ACC112 (cell line): ENCODE data around the gene PAAF1.
"Not testable (repeated sequence)": the region's sequence is repeated elsewhere in the genome, so short reads cannot be mapped to it uniquely, and the experiment has no call there.

Experiments
- H2AFZ ChIP-seq: fragments of 200-600 bp; sonication (generic); one replicate; pipeline ENCODE4 v1.6.0; 2017; ENCODE audit warnings: antibody characterized with exemption, low read length; ENCODE audit not compliant: unreplicated experiment
- H3K27ac ChIP-seq: fragments of 200-600 bp; sonication (generic); 2 replicates; pipeline ENCODE4 v1.5.1; 2014; ENCODE audit warnings: low read depth, mild to moderate bottlenecking, antibody characterized with exemption, low read length, moderate library complexity
- H3K27me3 ChIP-seq: fragments of 200-600 bp; sonication (generic); 2 replicates; pipeline ENCODE4 v1.6.1; 2014; ENCODE audit warnings: mild to moderate bottlenecking, antibody characterized with exemption, low read length, moderate library complexity, mixed read lengths; ENCODE audit not compliant: insufficient read depth
- H3K36me3 ChIP-seq: fragments of 200-600 bp; sonication (generic); 2 replicates; pipeline ENCODE4 v1.6.1; 2016; ENCODE audit warnings: mild to moderate bottlenecking, antibody characterized with exemption, low read length, moderate library complexity, mixed read lengths; ENCODE audit not compliant: insufficient read depth
- H3K4me1 ChIP-seq: fragments of 200-600 bp; sonication (generic); one replicate; pipeline ENCODE4 v1.6.1; 2016; ENCODE audit warnings: low read length, mixed read lengths; ENCODE audit not compliant: insufficient read depth, unreplicated experiment, control insufficient read depth
- H3K4me3 ChIP-seq: fragments of 200-600 bp; sonication (generic); 2 replicates; pipeline ENCODE4 v1.5.1; 2014; ENCODE audit warnings: mild to moderate bottlenecking, low read depth, low read length
- H3K79me2 ChIP-seq: fragments of 200-600 bp; sonication (generic); one replicate; pipeline ENCODE4 v1.6.0; 2016; ENCODE audit warnings: low read length; ENCODE audit not compliant: control insufficient read depth, unreplicated experiment, insufficient read depth

PAAF1 gene

GRCh38 chr11:73860202-73860601 lies 16.6 kb upstream of the PAAF1 start:
- Histone ChIP-seq H2AFZ (no peak overlapping the region), H3K36me3 (0 out of 2 replicates have a peak, but pooled peaks cover 7% of the 10 kb centered on the region), H3K4me1 (no peaks in the 10 kb centered on the region), H3K27me3 (no peaks in the 10 kb centered on the region), H3K79me2 (no peaks in the 10 kb centered on the region), H3K27ac (no peak overlapping the region), H3K4me3 (no peak overlapping the region)

DNA sequence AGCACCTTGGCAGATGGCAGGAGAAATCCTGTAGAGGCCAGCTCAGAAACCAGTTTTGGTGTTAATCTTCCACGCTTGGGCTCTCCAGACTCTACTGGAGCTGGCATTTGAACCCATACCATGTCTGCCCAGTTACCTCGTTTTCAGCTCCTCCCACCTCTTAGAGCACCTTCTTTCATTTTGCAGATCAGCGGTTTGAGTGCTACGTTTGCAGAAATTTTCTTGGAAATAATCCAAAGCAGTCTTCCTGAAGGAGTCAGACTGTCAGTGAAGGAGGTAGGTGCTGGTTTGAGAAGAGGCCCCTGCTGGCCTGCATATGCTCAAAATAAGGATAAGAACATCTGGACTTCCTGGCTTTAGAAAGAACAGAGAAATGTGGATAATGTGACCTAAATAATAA lies 13.8 kb upstream of the PAAF1 start:
- no peak overlapping the region for H3K27ac ChIP-seq
- H2AFZ ChIP-seq = no peak overlapping the region
- H3K4me1 ChIP-seq = peaks cover 13% of the 10 kb centered on the region
- no peaks in the 10 kb centered on the region for H3K79me2 ChIP-seq
- H3K4me3 ChIP-seq = no peak overlapping the region
- no peaks in the 10 kb centered on the region for H3K27me3 ChIP-seq
- H3K36me3 ChIP-seq = 0 out of 2 replicates have a peak, but pooled peaks cover 7% of the 10 kb centered on the region

- Histone ChIP-seq H2AFZ (no peak overlapping the region), H3K27ac (peak overlapping the region; percentile 59), H3K4me1 (peaks cover 28% of the 10 kb centered on the region), H3K79me2 (no peaks in the 10 kb centered on the region), H3K27me3 (no peaks in the 10 kb centered on the region), H3K4me3 (no peak overlapping the region), H3K36me3 (0 out of 2 replicates have a peak, but pooled peaks cover 7% of the 10 kb centered on the region)
Measured at GRCh38 chr11:73866095-73866579, 10.7 kb upstream of the PAAF1 start.

- 0 out of 2 replicates have a peak, but pooled peaks cover 7% of the 10 kb centered on the region for H3K36me3 ChIP-seq
- no peaks in the 10 kb centered on the region for H3K79me2 ChIP-seq
- no peak overlapping the region for H2AFZ ChIP-seq
- peaks cover 28% of the 10 kb centered on the region for H3K4me1 ChIP-seq
- H3K4me3 ChIP-seq = no peak overlapping the region
- H3K27ac ChIP-seq = peak overlapping the region; percentile 59
- H3K27me3 ChIP-seq = no peaks in the 10 kb centered on the region
Measured at GRCh38 chr11:73866586-73866996, 10.2 kb upstream of the PAAF1 start.

GRCh38 chr11:73869332-73869949 lies 7.4 kb upstream of the PAAF1 start:
- H3K36me3 ChIP-seq = peaks cover 10% of the 10 kb centered on the region; the same call in 1 of the 2 replicates
- H3K27ac ChIP-seq = no peak overlapping the region
- no peak overlapping the region for H3K4me3 ChIP-seq
- peaks cover 6% of the 10 kb centered on the region for H3K79me2 ChIP-seq
- H2AFZ ChIP-seq = no peak overlapping the region
- H3K4me1 ChIP-seq = peaks cover 28% of the 10 kb centered on the region
- no peaks in the 10 kb centered on the region for H3K27me3 ChIP-seq

DNA sequence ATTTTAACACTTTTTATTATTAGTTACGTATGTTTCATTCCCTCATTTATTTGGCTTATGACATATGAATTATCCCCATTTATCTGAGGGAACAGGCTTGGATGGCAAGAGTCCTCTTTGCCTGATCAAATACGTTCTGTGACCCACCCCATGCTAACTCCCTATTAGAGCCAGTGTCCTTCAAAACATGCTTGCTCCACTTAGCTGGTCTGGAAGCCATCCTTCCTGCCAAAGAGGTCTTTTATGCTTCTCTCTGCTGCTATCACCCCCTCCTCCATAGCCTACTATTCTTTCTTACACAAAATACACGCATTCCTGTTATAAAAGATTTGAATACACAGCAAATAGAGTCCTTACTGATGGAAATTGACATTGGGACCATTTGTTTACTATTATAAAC lies 6.5 kb upstream of the PAAF1 start:
- Histone ChIP-seq H3K79me2 (peaks cover 14% of the 10 kb centered on the region), H3K27me3 (no peaks in the 10 kb centered on the region), H2AFZ (no peak overlapping the region), H3K4me3 (no peak overlapping the region), H3K4me1 (peaks cover 34% of the 10 kb centered on the region), H3K27ac (no peak overlapping the region), H3K36me3 (peaks cover 13% of the 10 kb centered on the region; the same call in 1 of the 2 replicates)

DNA sequence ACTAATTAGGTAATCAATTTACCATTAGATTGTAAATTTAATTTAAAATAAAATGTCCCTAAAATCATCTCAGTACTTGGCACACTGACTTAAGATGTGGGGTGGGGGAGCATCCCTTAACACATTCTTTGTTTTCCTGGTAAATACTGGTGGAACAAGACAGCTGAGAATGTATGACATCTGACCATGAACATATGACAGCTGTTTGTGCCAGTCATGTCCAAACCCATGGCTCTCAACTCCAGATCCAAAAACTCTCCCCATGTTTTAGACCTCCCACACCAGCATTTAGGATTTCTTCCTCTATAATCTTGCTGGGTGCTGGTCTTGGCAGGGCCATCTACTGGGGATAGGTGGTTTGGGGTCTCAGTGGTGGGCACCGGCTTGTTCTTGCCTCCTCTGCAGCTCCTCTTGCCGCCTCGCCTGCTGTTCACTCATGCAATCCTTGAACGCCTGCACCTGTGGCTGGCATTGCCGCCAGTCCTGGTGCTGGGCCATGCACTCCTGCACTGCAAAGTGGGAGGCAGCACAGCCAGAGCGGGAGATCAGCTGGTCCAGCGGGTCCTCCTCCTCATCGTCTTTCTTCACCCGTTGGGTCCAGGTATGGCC lies 3.9 kb upstream of the PAAF1 start:
- Histone ChIP-seq H3K36me3 (peaks cover 13% of the 10 kb centered on the region; the same call in 1 of the 2 replicates), H3K4me1 (peaks cover 30% of the 10 kb centered on the region)

DNA sequence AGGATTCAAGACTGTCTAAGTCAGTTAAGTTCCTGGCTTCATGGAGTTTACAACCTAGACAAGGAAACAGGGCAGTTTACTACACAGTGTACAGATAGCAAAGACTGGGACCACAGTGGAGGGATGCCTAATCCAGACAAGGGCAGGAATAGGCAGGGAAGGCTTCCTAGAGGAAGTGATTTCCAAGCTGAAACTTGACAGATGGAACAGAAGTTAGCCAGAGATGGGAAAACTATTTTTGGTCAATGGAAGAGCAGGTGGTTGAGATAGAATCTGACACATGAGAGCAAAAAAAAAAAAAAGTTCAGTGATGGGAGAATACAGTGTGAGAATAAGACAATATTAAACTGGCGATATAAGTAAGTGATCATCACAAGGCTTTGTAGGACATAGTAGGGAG lies 1.4 kb upstream of the PAAF1 start:
- Histone ChIP-seq H3K27me3 (no peaks in the 10 kb centered on the region), H2AFZ (peak overlapping the region; percentile 23), H3K4me3 (peak overlapping the region; percentile 95), H3K36me3 (peaks cover 13% of the 10 kb centered on the region; the same call in 1 of the 2 replicates), H3K27ac (peak overlapping the region; percentile 82; the same call in 1 of the 2 replicates), H3K4me1 (peaks cover 18% of the 10 kb centered on the region), H3K79me2 (peaks cover 39% of the 10 kb centered on the region)

More for the DNA sequence above, 3.9 kb upstream of the PAAF1 start:
- no peak overlapping the region for H3K27ac ChIP-seq
- no peak overlapping the region for H3K4me3 ChIP-seq
- no peak overlapping the region for H2AFZ ChIP-seq
- H3K27me3 ChIP-seq = no peaks in the 10 kb centered on the region
- H3K79me2 ChIP-seq = peaks cover 34% of the 10 kb centered on the region

- H3K27ac ChIP-seq = peak overlapping the region; percentile 82
- H3K4me1 ChIP-seq = peaks cover 18% of the 10 kb centered on the region
- H3K36me3 ChIP-seq = peaks cover 13% of the 10 kb centered on the region; the same call in 1 of the 2 replicates
- peak overlapping the region; percentile 95 for H3K4me3 ChIP-seq
- peak overlapping the region; percentile 95 for H2AFZ ChIP-seq
- no peaks in the 10 kb centered on the region for H3K27me3 ChIP-seq
- peaks cover 39% of the 10 kb centered on the region for H3K79me2 ChIP-seq
Measured at GRCh38 chr11:73875840-73876239, 959 bp upstream of the PAAF1 start.

GRCh38 chr11:73878771-73879170 lies 2.0 kb downstream of the PAAF1 start:
- Histone ChIP-seq H3K36me3 (0 out of 2 replicates have a peak, but pooled peaks cover 3% of the 10 kb centered on the region), H2AFZ (no peak overlapping the region), H3K4me1 (peaks cover 18% of the 10 kb centered on the region), H3K27me3 (no peaks in the 10 kb centered on the region), H3K4me3 (no peak overlapping the region), H3K79me2 (peaks cover 36% of the 10 kb centered on the region), H3K27ac (no peak overlapping the region)

DNA sequence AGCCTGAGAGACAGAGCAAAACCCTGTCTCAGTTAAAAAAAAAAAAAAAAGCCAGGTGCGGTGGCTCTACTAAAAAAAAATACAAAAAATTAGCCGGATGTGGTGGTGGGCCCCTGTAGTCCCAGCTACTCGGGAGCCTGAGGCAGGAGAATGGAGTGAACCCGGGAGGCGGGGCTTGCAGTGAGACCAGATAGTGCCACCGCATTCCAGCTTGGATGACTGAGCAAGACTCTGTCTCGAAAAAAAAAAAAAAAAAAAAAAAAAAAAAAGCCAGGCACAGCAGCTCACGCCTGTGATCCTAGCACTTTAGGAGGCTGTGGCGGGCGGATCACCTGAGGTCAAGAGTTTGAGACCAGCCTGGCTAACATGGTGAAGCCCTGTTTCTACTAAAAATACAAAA lies 3.6 kb downstream of the PAAF1 start:
- not testable (repeated sequence) for H2AFZ ChIP-seq, H3K4me3 ChIP-seq, H3K27ac ChIP-seq, H3K36me3 ChIP-seq, H3K27me3 ChIP-seq
- Histone ChIP-seq H3K79me2 (peaks cover 22% of the 10 kb centered on the region), H3K4me1 (peaks cover 11% of the 10 kb centered on the region)
